CD14-positive monocyte (primary cell): Measurements from ENCODE around the gene PRKD1. TPM values are rescaled to one million over a fixed set of nuclear protein-coding genes. Genes with fewer than 3 reads are reported as not detected.
A peak's percentile ranks its signal among the peaks of the same experiment; 100 is the strongest.

Source experiments
- DNase-seq, 3 donors: peaks; one replicate each; pipeline ENCODE4 v3.0.0-alpha.2; 2011 to 2022
- H2AFZ ChIP-seq: 2 replicates; pipeline ENCODE4 v1.6.0; 2012; ENCODE audit warnings: mild to moderate bottlenecking, low read depth, low read length, inconsistent platforms; ENCODE audit not compliant: insufficient read depth, poor library complexity, severe bottlenecking
- H3K27ac ChIP-seq, 2 donors: 1 replicate in 1 of 2; 2 replicates in 1 of 2; pipeline ENCODE4 v1.5.1; 2012 to 2013; ENCODE audit warnings: low read length in 2 of 2, control low read depth in 1 of 2, inconsistent platforms in 1 of 2, low read depth in 1 of 2, mild to moderate bottlenecking in 1 of 2
- H3K27me3 ChIP-seq, 2 donors: one replicate each; pipeline versions ENCODE4 v1.6.0 to v1.6.1; 2011 to 2013; ENCODE audit warnings: low read length in 2 of 2; ENCODE audit not compliant: control insufficient read depth in 2 of 2, insufficient read depth in 2 of 2
- H3K36me3 ChIP-seq, 2 donors: replicated peaks in 1 of 2; 1 replicate in 1 of 2; 2 replicates in 1 of 2; pipeline versions ENCODE4 v1.5.1 to v1.6.1; 2012 to 2013; ENCODE audit warnings: low read length in 2 of 2, control low read depth in 1 of 2, inconsistent platforms in 1 of 2, mild to moderate bottlenecking in 1 of 2; ENCODE audit not compliant: insufficient read depth in 2 of 2, control insufficient read depth in 1 of 2
- H3K4me1 ChIP-seq, 2 donors: 1 replicate in 1 of 2; 2 replicates in 1 of 2; pipeline versions ENCODE4 v1.5.1 to v1.6.1; 2012 to 2013; ENCODE audit warnings: low read length in 2 of 2, control low read depth in 1 of 2, inconsistent platforms in 1 of 2, mild to moderate bottlenecking in 1 of 2, moderate library complexity in 1 of 2; ENCODE audit not compliant: insufficient read depth in 2 of 2, control insufficient read depth in 1 of 2
- H3K4me2 ChIP-seq: replicated peaks from 2 replicates; pipeline ENCODE3; 2012; ENCODE audit warnings: low read length, moderate library complexity, mild to moderate bottlenecking; ENCODE audit not compliant: poor library complexity, severe bottlenecking; ENCODE audit errors: extremely low read depth
- H3K4me3 ChIP-seq, 3 experiments: fragments of 200-600 bp in 1 of 3; sonication (generic) in 1 of 3; replicated peaks in 1 of 3; 1 replicate in 2 of 3; 2 replicates in 1 of 3; pipeline ENCODE4 v1.5.1; 2011 to 2013; ENCODE audit warnings: low read length in 3 of 3, mild to moderate bottlenecking in 3 of 3, control low read depth in 2 of 3, low read depth in 2 of 3, inconsistent platforms in 1 of 3, moderate library complexity in 1 of 3
- H3K79me2 ChIP-seq: 2 replicates; pipeline ENCODE4 v1.6.0; 2012; ENCODE audit warnings: mild to moderate bottlenecking, control low read depth, inconsistent platforms, low read length, moderate library complexity; ENCODE audit not compliant: insufficient read depth
- H3K9ac ChIP-seq: 2 replicates; pipeline ENCODE4 v1.6.0; 2017; ENCODE audit warnings: low read length, mild to moderate bottlenecking; ENCODE audit not compliant: insufficient read depth, poor library complexity, severe bottlenecking
- H3K9me3 ChIP-seq, 2 donors: replicated peaks in 1 of 2; 1 replicate in 1 of 2; 2 replicates in 1 of 2; pipeline versions ENCODE4 v1.5.1 to v1.6.1; 2012 to 2013; ENCODE audit warnings: low read length in 2 of 2, control low read depth in 1 of 2; ENCODE audit not compliant: control insufficient read depth in 1 of 2, insufficient read depth in 1 of 2
- H4K20me1 ChIP-seq: 2 replicates; pipeline ENCODE4 v1.6.0; 2012; ENCODE audit warnings: mild to moderate bottlenecking, low read length, control low read depth, moderate library complexity; ENCODE audit not compliant: insufficient read depth
- H3K27ac Mint-ChIP-seq, 7 donors: one replicate each; pipeline ENCODE4 v1.8.0; 2020; ENCODE audit warnings: mild to moderate bottlenecking in 7 of 7, mixed read lengths in 7 of 7, moderate library complexity in 6 of 7, inconsistent platforms in 2 of 7
- H3K27me3 Mint-ChIP-seq, 3 donors: one replicate each; pipeline ENCODE4 v1.8.0; 2021 to 2022; ENCODE audit warnings: low read depth in 3 of 3, mild to moderate bottlenecking in 3 of 3, mixed read lengths in 3 of 3, moderate library complexity in 3 of 3, inconsistent platforms in 1 of 3
- H3K36me3 Mint-ChIP-seq, 2 donors: one replicate each; pipeline ENCODE4 v1.8.0; 2020; ENCODE audit warnings: mixed read lengths in 2 of 2, inconsistent platforms in 1 of 2, mild to moderate bottlenecking in 1 of 2
- H3K4me1 Mint-ChIP-seq: one replicate; pipeline ENCODE4 v1.8.0; 2020; ENCODE audit warnings: mild to moderate bottlenecking, mixed read lengths
- H3K4me3 Mint-ChIP-seq, 2 donors: one replicate each; pipeline ENCODE4 v1.8.0; 2020; ENCODE audit warnings: mild to moderate bottlenecking in 2 of 2, mixed read lengths in 2 of 2, moderate library complexity in 1 of 2
- H3K9me3 Mint-ChIP-seq, 7 donors: one replicate each; pipeline ENCODE4 v1.8.0; 2020 to 2022; ENCODE audit warnings: mixed read lengths in 7 of 7, mild to moderate bottlenecking in 6 of 7, moderate library complexity in 6 of 7, inconsistent platforms in 2 of 7
- WGBS: methylation state at CpG from one replicate; pipeline ENCODE4 v1.1.5; 2013; ENCODE audit warnings: missing lambda C conversion rate; ENCODE audit not compliant: insufficient coverage; 5-methylcytosine and 5-hydroxymethylcytosine counted together
- intact Hi-C, 2 donors: fragments of 100-400 bp; cut with micrococcal nuclease; formaldehyde crosslinking; loops; one replicate each; pipeline versions ENCODE4 v1.15.0 to v1.15.1; 2023
- polyA plus RNA-seq, 3 donors: library from polyadenylated mRNA; depleted of rRNA in 1 of 3; unstranded in 2 of 3; stranded (reverse) in 1 of 3; fragments of 300-500 nt in 2 of 3; fragments of >200 nt in 1 of 3; fragmentation: Illumina TruSeq in 2 of 3; gene quantifications; 1 replicate in 2 of 3; 2 replicates in 1 of 3; pipeline ENCODE4 v1.2.3, GENCODE V29; 2012 to 2021
- TF ChIP-seq, protein P1 (sequence below): fragments of 200-600 bp; IDR thresholded peaks from one replicate; pipeline ENCODE4 v1.8.0; 2022; ENCODE audit warnings: antibody characterized with exemption, mild to moderate bottlenecking

Gene PRKD1
- polyA plus RNA-seq, 3 donors: not detected

DNA sequence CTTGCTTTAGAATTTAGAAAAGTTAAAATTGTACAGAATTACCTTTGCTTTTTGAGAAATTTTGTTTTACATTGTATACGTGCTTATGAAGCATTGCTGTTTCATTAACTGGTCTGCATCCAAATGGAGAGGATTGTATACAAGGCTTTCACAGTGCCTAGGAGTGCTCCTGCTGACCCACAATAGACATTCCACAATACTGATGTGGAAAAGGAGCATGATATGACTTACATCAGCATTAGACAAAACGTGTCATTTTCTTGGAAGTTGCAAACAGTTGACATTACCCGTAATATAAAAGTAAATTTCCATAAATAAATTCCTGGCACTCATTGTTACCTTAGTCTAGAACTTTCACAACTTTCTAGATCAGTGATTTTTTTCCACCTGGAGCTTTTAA is 1.9 kb downstream of the PRKD1 start:
- H3K9me3 Mint-ChIP-seq: peaks cover 0 to 17% (median 8%) of the 10 kb centered on the region in 7 donors
- WGBS: no CpG with 5 or more reads among the region's 3 CpGs
- H3K9me3 ChIP-seq: peaks cover 0 to 13% of the 10 kb centered on the region in 2 donors
- H3K27me3 ChIP-seq: peaks cover 43 to 47% of the 10 kb centered on the region in 2 donors
- H4K20me1 ChIP-seq: no peaks in the 10 kb centered on the region
- H2AFZ ChIP-seq: no peak overlapping the region
- no peak overlapping the region for H3K4me2 ChIP-seq
- peak overlapping the region in 1 of 2 donors; percentile 89 for H3K4me3 Mint-ChIP-seq
- no peak overlapping the region for H3K27ac Mint-ChIP-seq
- H3K27ac ChIP-seq: no peak overlapping the region
- no peak overlapping the region for H3K9ac ChIP-seq
- peaks cover 40 to 55% (median 45%) of the 10 kb centered on the region in 3 donors for H3K27me3 Mint-ChIP-seq
- no peaks in the 10 kb centered on the region for H3K79me2 ChIP-seq
- DNase-seq: no peak
- intact Hi-C loops: no loop called here
- peaks cover 3 to 5% of the 10 kb centered on the region in 2 donors for H3K36me3 Mint-ChIP-seq
- H3K4me1 ChIP-seq: no peaks in the 10 kb centered on the region
- no peak overlapping the region for H3K4me3 ChIP-seq
- TF ChIP-seq, protein P1, sequence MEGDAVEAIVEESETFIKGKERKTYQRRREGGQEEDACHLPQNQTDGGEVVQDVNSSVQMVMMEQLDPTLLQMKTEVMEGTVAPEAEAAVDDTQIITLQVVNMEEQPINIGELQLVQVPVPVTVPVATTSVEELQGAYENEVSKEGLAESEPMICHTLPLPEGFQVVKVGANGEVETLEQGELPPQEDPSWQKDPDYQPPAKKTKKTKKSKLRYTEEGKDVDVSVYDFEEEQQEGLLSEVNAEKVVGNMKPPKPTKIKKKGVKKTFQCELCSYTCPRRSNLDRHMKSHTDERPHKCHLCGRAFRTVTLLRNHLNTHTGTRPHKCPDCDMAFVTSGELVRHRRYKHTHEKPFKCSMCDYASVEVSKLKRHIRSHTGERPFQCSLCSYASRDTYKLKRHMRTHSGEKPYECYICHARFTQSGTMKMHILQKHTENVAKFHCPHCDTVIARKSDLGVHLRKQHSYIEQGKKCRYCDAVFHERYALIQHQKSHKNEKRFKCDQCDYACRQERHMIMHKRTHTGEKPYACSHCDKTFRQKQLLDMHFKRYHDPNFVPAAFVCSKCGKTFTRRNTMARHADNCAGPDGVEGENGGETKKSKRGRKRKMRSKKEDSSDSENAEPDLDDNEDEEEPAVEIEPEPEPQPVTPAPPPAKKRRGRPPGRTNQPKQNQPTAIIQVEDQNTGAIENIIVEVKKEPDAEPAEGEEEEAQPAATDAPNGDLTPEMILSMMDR: no peak
- H3K4me1 Mint-ChIP-seq: peaks cover 4% of the 10 kb centered on the region
- H3K36me3 ChIP-seq: no peaks in the 10 kb centered on the region

DNA sequence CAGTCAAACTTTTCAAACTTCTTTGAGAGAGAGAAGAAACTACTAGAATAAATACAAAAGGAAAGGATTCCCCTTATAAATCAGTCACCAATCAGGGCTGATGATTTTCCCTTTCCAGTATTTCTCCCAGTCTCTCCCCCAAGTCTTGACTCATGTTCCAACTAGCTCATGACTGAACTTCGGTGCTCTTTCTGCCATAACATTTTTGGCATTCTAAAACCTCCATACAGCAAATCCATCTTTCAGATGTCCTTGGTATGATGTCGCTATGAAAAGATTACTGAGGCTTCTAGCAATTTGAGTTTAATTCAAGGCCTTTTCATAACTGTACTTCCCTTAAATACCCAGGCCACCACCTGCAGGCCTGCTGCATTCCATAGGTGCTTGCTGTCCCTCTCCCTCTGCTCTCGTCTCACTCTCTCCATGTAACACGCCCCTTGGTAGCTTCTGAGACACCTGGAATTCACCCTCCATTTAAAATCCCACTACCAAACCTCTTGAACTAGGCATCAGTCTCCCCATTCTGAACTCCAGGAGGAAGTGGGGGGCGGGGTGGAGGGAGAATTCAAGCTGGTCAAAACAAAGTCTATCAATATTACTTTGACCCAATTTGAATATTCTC is 2.4 kb downstream of the PRKD1 start:
- H3K27me3 Mint-ChIP-seq: peaks cover 37 to 50% (median 45%) of the 10 kb centered on the region in 3 donors
- Histone ChIP-seq H3K36me3 (no peaks in the 10 kb centered on the region), H3K4me2 (no peak overlapping the region), H3K4me3 (no peak overlapping the region), H3K27me3 (peaks cover 43 to 44% of the 10 kb centered on the region in 2 donors), H3K9ac (no peak overlapping the region), H3K4me1 (no peaks in the 10 kb centered on the region), H3K9me3 (peaks cover 0 to 13% of the 10 kb centered on the region in 2 donors), H3K79me2 (no peaks in the 10 kb centered on the region), H3K27ac (no peak overlapping the region), H2AFZ (no peak overlapping the region), H4K20me1 (no peaks in the 10 kb centered on the region)
- TF ChIP-seq, protein P1: no peak
- intact Hi-C loops: no loop called here
- H3K4me3 Mint-ChIP-seq: peak overlapping the region in 1 of 2 donors; percentile 89
- DNase-seq: no peak
- H3K36me3 Mint-ChIP-seq: peaks cover 3 to 5% of the 10 kb centered on the region in 2 donors
- H3K27ac Mint-ChIP-seq: no peak overlapping the region
- H3K4me1 Mint-ChIP-seq: peaks cover 4% of the 10 kb centered on the region
- WGBS: 67% methylated on average over 1 of the region's 5 CpGs
- H3K9me3 Mint-ChIP-seq: peaks cover 0 to 17% (median 8%) of the 10 kb centered on the region in 7 donors
